Heart right ventricle (tissue), 16 donors: ENCODE data around the gene DGKQ. TPM values are rescaled to one million over a fixed set of nuclear protein-coding genes. Genes with fewer than 3 reads are reported as not detected.

Experiments
- ATAC-seq, 8 donors: fragments of 200-7000 bp; cut with Tn5 transposase; one replicate each; pipeline ENCODE4 v1.9.1; 2020; ENCODE audit warnings: mild to moderate bottlenecking in 8 of 8, moderate library complexity in 8 of 8, moderate number of reproducible peaks in 1 of 8
- DNase-seq, 2 donors: peaks; one replicate each; pipeline ENCODE4 v3.0.0-alpha.2; 2020
- H3K27ac ChIP-seq, 10 donors: fragments of 200-600 bp; sonication (generic) in 2 of 10; one replicate each; pipeline versions ENCODE4 v1.5.0 to v1.8.0; 2020 to 2022; ENCODE audit warnings: mild to moderate bottlenecking in 3 of 10
- H3K27me3 ChIP-seq, 7 donors: fragments of 200-600 bp; one replicate each; pipeline ENCODE4 v1.8.0; 2021 to 2022; ENCODE audit warnings: mild to moderate bottlenecking in 2 of 7
- H3K36me3 ChIP-seq, 9 donors: fragments of 200-600 bp; sonication (generic) in 1 of 9; one replicate each; pipeline versions ENCODE4 v1.5.0 to v1.8.0; 2020 to 2022; ENCODE audit warnings: mild to moderate bottlenecking in 2 of 9
- H3K4me1 ChIP-seq, 9 donors: fragments of 200-600 bp; sonication (generic) in 1 of 9; one replicate each; pipeline versions ENCODE4 v1.5.0 to v1.8.0; 2020 to 2022; ENCODE audit warnings: mild to moderate bottlenecking in 4 of 9
- H3K4me3 ChIP-seq, 10 donors: fragments of 200-600 bp; sonication (generic) in 2 of 10; one replicate each; pipeline versions ENCODE4 v1.5.0 to v1.8.0; 2020 to 2022; ENCODE audit warnings: mild to moderate bottlenecking in 7 of 10, moderate library complexity in 2 of 10
- H3K9me3 ChIP-seq, 11 donors: fragments of 200-600 bp in 10 of 11; sonication (generic) in 2 of 11; one replicate each; pipeline versions ENCODE4 v1.5.0 to v1.8.0; 2013 to 2022; ENCODE audit warnings: mild to moderate bottlenecking in 2 of 11, control low read depth in 1 of 11, moderate library complexity in 1 of 11
- CTCF ChIP-seq, 9 donors: fragments of 200-600 bp; sonication (generic) in 2 of 9; IDR thresholded peaks; one replicate each; pipeline versions ENCODE4 v1.5.0 to v1.8.0; 2021 to 2022; ENCODE audit warnings: antibody characterized with exemption in 9 of 9, mild to moderate bottlenecking in 5 of 9, moderate library complexity in 1 of 9
- whole genome bisulfite sequencing, 2 donors: extraction: QIAGEN DNeasy Blood & Tissue Kit; methylation state at CpG; one replicate each; pipeline ENCODE4 v1.1.7; 2013; ENCODE audit warnings: inconsistent platforms in 1 of 2; 5-methylcytosine and 5-hydroxymethylcytosine counted together
- intact Hi-C, 10 donors: fragments of 100-400 bp; cut with DNase I; formaldehyde crosslinking; loops; one replicate each; pipeline versions ENCODE4 v1.11.1 to v1.14.2; 2022
- polyA plus RNA-seq, 2 donors: library from polyadenylated mRNA; stranded (reverse); fragments of 200-250 nt; gene quantifications; one replicate each; pipeline ENCODE4 v1.2.3, GENCODE V29; 2013
- total RNA-seq, 10 donors: library from RNA; stranded (reverse); fragmentation: NEBNext Ultra II Directional in 3 of 10; extraction: Animal tissue kit (Norgen Biotek cat#: 25700) in 3 of 10; gene quantifications; one replicate each; pipeline versions ENCODE4 v1.2.1 to v1.2.4, GENCODE V29; 2021 to 2023
- donor health status: Arrhythmogenic right ventricular cardiomyopathy.
- donor health status: ischemic (EF 13 %, LVEDD 7.1; RV severe dilation, severe dysfunction).
- donor health status: healthy with polysubstance abuse.
- donor health status: DM: no; HTN: yes; CAD: no.
- donor health status: DM: no; HTN: no; CAD: no.
- donor health status: ischemic (EF 25% LVEDD 6.9; RV normal size, moderate dysfunction).
- donor health status: ischemic (EF 25% LVEDD 5.7; RV mildly dilated, moderate dysfunction).
- donor health status: healthy.
- donor health status: DM: yes; HTN: yes; CAD: no.
- donor health status: Ischemic cardiomyopathy.
- donor health status: ischemic (EF 35%, LVEDD 5.7; RV mildly dilated, moderate dysfunction).
- donor health status: nonischemic (EF 11% LVEDD 7.7; RV severe dilation, severe dysfunction).
- donor health status: DM: yes; HTN: yes; CAD: no.
- donor health status: PGD.
- donor health status: ischemic (EF 29% LVEDD 5.4; RV normal size, mild dysfunction).
- donor health status: nonischemic (EF 23%, LVEDD 6.1; RV moderate dilation, normal function).

DGKQ gene
- total and polyA plus RNA-seq, 12 donors, result 2.8 to 5.2 (median 3.8) TPM

GRCh38 chr4:957581-958313, 15.6 kb downstream of the DGKQ start:
- H3K27ac ChIP-seq, result no peak overlapping the region
- ATAC-seq, result no peak
- 95% methylated on average over 44 to 45 of the region's 45 CpGs for WGBS, 2 donors
- peaks cover 0 to 92% (median 17%) of the 10 kb centered on the region in 9 donors for H3K36me3 ChIP-seq
- intact Hi-C loops, result loop anchor here in 1 of 10 donors (10.0 kb wide), 1 partner anchor 213 kb away; no protein-coding TSS in a partner anchor
- DNase-seq, result peak in 1 of 2 donors; percentile 15
- no peaks in the 10 kb centered on the region for H3K9me3 ChIP-seq
- no peak overlapping the region for H3K4me3 ChIP-seq
- H3K27me3 ChIP-seq, result no peaks in the 10 kb centered on the region
- no peaks in the 10 kb centered on the region for H3K4me1 ChIP-seq
- no peak for TF ChIP-seq CTCF (IDR thresholded peaks at IDR 0.05)

GRCh38 chr4:957231-957580, 16.2 kb downstream of the DGKQ start:
- Histone ChIP-seq H3K4me3 (no peak overlapping the region), H3K9me3 (no peaks in the 10 kb centered on the region), H3K27me3 (no peaks in the 10 kb centered on the region), H3K27ac (no peak overlapping the region), H3K36me3 (peaks cover 0 to 87% (median 15%) of the 10 kb centered on the region in 9 donors), H3K4me1 (no peaks in the 10 kb centered on the region)
- WGBS, 2 donors, result 74 to 78% methylated on average over 8 of the region's 8 CpGs
- no peak for DNase-seq
- intact Hi-C loops, result loop anchor here in 1 of 10 donors (10.0 kb wide), 1 partner anchor 212 kb away; no protein-coding TSS in a partner anchor
- no peak for TF ChIP-seq CTCF (IDR thresholded peaks at IDR 0.05)
- no peak for ATAC-seq

GRCh38 chr4:956531-957230, 16.7 kb downstream of the DGKQ start:
- Histone ChIP-seq H3K36me3 (peaks cover 0 to 87% (median 14%) of the 10 kb centered on the region in 9 donors), H3K4me1 (no peaks in the 10 kb centered on the region), H3K4me3 (no peak overlapping the region), H3K27ac (no peak overlapping the region), H3K27me3 (no peaks in the 10 kb centered on the region), H3K9me3 (no peaks in the 10 kb centered on the region)
- no peak for TF ChIP-seq CTCF (IDR thresholded peaks at IDR 0.05)
- DNase-seq (no peak), ATAC-seq (no peak)
- intact Hi-C loops, result loop anchor here in 1 of 10 donors (10.0 kb wide), 1 partner anchor 212 kb away; no protein-coding TSS in a partner anchor
- WGBS, 2 donors, result 81% methylated on average over 14 of the region's 14 CpGs

- peaks cover 0 to 88% (median 14%) of the 10 kb centered on the region in 9 donors for H3K36me3 ChIP-seq
- DNase-seq, result no peak
- intact Hi-C loops, result loop anchor here in 1 of 10 donors (10.0 kb wide), 1 partner anchor 211 kb away; no protein-coding TSS in a partner anchor
- no peaks in the 10 kb centered on the region for H3K9me3 ChIP-seq
- no peak overlapping the region for H3K4me3 ChIP-seq
- no peak overlapping the region for H3K27ac ChIP-seq
- no peak for TF ChIP-seq CTCF (IDR thresholded peaks at IDR 0.05)
- H3K27me3 ChIP-seq, result no peaks in the 10 kb centered on the region
- WGBS, 2 donors, result 74 to 83% methylated on average over 12 of the region's 12 CpGs
- no peak for ATAC-seq
- H3K4me1 ChIP-seq, result no peaks in the 10 kb centered on the region
Observed at GRCh38 chr4:955931-956381, 17.4 kb downstream of the DGKQ start.
